Measurements from ENCODE around the gene PLXNA1. TPM values are rescaled to one million over a fixed set of nuclear protein-coding genes. Genes with fewer than 3 reads are reported as not detected.
A peak's percentile ranks its signal among the peaks of the same experiment; 100 is the strongest.

PLXNA1 gene
- polyA plus RNA-seq, 1 experiment, result 57.2 TPM

DNA sequence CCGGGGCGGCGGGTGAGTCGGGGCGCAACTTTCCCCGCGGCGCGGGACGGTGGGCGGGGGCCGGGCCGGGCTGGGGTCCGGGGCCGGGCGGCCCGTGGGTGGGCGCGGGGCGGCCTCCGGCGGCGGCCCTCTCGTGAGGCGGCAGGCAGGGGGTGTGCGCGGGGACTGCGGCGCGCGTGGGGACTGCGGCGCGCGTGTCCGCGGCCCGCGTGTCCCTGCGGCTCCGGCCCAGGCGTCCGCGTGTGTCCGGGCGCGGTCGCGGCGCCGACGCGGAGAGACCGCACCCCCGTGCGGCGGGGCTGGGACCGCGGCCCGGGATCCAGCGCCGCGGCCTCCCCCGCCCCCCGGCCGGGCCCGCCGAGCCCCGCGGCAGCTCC, 349 bp downstream of the PLXNA1 start:
- ChIA-PET CTCF (interaction anchor here (0.8 to 7.2 kb wide), 10 partner anchors 15 to 304 kb away, joined by 3 to 81 read pairs (median 4); no protein-coding TSS in a partner anchor), POLR2A (interaction anchor here (0.5 kb wide), 1 partner anchor 209 kb away, joined by 3 read pairs; no protein-coding TSS in a partner anchor)
- H3K36me3 ChIP-seq (ENCODE audit: control insufficient read depth, insufficient read depth, low read length), result peaks cover 4% of the 10 kb centered on the region
- TF ChIP-seq, protein P1, sequence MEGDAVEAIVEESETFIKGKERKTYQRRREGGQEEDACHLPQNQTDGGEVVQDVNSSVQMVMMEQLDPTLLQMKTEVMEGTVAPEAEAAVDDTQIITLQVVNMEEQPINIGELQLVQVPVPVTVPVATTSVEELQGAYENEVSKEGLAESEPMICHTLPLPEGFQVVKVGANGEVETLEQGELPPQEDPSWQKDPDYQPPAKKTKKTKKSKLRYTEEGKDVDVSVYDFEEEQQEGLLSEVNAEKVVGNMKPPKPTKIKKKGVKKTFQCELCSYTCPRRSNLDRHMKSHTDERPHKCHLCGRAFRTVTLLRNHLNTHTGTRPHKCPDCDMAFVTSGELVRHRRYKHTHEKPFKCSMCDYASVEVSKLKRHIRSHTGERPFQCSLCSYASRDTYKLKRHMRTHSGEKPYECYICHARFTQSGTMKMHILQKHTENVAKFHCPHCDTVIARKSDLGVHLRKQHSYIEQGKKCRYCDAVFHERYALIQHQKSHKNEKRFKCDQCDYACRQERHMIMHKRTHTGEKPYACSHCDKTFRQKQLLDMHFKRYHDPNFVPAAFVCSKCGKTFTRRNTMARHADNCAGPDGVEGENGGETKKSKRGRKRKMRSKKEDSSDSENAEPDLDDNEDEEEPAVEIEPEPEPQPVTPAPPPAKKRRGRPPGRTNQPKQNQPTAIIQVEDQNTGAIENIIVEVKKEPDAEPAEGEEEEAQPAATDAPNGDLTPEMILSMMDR (IDR thresholded peaks at IDR 0.05; ENCODE audit: insufficient read depth, low read depth, low read length), result no peak
- no peaks in the 10 kb centered on the region for H3K27me3 ChIP-seq (ENCODE audit: control insufficient read depth, insufficient read depth, low read length)
- DNase-seq (ENCODE audit: low read depth), result no peak
- peak overlapping the region; percentile 83 for H3K4me3 ChIP-seq (ENCODE audit: low read depth, low read length)

DNA sequence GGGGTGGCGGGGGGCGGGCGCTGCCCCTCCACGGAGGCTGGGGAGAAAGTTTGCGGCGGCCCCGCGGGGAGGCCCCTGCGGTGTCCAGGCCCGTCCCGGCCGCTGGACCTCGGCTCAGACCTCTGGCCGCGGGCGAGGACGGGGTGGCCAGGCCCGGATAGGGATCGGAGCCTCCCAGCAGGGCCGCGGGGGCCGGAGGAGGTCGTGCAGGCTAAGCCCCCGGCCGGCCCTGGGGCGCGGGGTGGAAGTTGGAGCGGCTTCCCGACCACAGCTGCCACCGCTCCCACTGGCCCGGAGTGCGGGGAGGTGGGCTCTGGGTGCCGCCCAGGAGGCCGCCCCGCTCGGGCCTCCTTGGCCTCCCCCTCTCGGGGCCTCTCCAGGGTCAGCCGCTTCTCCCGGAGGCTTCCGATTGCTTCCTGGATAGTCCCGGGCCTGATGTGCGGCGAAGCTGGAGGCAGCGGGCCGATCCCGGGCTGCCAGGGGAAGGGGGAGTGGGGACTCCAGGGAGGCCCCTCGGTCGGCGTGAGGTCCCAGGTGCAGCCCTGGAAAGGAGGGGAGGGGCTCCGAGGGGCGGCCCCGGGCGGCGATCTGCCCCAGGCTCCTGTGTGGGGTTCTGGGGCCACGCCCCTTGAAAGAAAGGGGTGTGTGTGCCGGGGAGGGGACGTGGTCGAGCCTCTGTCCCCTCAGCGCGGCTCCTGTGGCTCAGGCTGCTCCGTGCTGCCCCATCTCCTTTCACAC, 907 bp downstream of the PLXNA1 start:
- Histone ChIP-seq H3K27me3 (ENCODE audit: control insufficient read depth, insufficient read depth, low read length) (no peaks in the 10 kb centered on the region), H3K36me3 (ENCODE audit: control insufficient read depth, insufficient read depth, low read length) (peaks cover 7% of the 10 kb centered on the region), H3K4me3 (ENCODE audit: low read depth, low read length) (peak overlapping the region; percentile 83)
- TF ChIP-seq, protein P1 (IDR thresholded peaks at IDR 0.05; ENCODE audit: insufficient read depth, low read depth, low read length), result no peak
- no peak for DNase-seq (ENCODE audit: low read depth)
- ChIA-PET POLR2A (interaction anchor here (0.5 kb wide), 1 partner anchor 210 kb away, joined by 3 read pairs; no protein-coding TSS in a partner anchor), CTCF (interaction anchor here (0.8 to 7.2 kb wide), 11 partner anchors 14 to 304 kb away, joined by 3 to 81 read pairs (median 3); no protein-coding TSS in a partner anchor)

DNA sequence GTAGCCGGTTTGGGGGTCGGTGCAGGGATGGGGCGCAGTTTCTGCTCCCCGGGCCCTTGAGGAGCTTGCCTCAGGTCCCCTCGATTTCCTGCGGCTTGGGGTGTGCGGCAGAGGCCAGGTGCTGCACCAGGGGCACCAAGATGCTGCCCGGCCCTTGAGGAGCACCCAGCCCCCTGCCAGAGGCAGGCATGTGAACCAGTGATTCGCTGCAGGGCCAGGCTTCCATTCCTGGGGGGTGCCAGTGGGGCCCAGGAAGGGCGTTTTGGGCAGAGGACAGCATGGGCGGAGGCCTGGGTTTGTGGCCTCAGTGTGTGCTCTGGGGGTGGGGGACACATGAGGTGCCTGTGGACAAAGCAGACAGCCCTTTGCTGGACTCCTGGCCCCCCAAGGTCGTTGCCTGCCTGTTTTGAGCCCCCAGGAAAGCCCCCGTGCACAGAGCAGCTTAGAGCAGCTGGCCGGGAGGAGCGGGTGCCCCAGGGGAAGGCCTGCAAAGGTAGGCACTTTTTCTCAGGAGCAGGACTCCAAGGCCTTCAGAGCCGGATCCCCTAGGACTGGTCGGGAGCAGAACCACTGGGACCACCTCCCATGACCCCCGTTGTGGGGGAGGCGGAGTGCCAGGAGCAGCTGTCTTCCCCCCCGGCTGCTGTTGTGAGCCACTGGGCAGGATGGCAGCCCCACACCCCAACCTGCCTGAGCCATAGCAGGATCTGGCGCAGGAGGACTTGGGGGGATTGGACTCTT, 1.6 kb downstream of the PLXNA1 start:
- Histone ChIP-seq H3K27me3 (ENCODE audit: control insufficient read depth, insufficient read depth, low read length) (no peaks in the 10 kb centered on the region), H3K36me3 (ENCODE audit: control insufficient read depth, insufficient read depth, low read length) (peaks cover 14% of the 10 kb centered on the region), H3K4me3 (ENCODE audit: low read depth, low read length) (peak overlapping the region; percentile 83)
- CTCF ChIA-PET, result interaction anchor here (0.8 to 7.2 kb wide), 14 partner anchors 10 to 470 kb away, joined by 3 to 81 read pairs (median 3); no protein-coding TSS in a partner anchor
- TF ChIP-seq, protein P1 (IDR thresholded peaks at IDR 0.05; ENCODE audit: insufficient read depth, low read depth, low read length), result no peak
- no peak for DNase-seq (ENCODE audit: low read depth)
- POLR2A ChIA-PET, result no interaction called here

DNA sequence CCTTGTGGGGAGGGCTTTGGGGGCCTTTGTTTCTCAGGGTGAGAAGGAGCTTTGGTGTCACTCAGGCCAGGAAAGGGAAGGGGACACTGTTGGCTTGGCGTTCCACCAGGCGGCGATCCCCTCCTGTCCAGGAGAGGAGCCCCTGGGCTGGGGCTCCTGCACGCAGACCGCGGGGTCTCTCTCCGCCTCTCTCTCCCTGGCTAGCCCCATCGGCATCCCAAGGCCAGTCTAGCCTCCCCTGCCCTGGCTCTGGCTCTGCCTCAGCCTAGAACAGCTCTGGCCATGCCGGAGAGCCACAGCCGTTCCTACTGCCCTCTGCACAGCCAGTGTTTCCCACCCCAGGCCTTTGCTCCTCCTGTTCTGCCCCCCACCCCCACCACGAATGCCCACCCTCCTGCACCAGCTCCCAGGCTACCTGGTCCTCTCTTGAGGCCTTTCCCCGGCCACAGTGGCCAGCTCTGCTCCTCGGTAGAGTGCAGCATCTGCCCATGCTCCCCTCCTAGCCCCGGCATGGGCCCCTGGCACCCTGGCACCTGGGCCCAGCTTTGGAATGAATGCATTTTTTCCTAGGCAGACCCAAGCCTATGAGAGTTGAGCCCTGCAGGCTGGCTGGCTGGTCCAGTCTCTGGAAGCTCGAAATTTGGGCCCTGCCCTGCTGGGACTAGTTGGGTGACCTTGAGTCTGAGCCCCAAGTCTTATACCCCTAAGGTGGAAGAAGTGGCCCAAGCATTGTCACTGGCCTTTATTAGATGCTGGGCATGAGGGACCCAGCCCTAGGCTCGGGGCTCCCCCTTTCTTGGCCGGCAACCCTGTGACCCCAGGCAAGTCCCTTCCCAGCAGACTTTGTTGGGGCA, 2.4 kb downstream of the PLXNA1 start:
- H3K4me3 ChIP-seq (ENCODE audit: low read depth, low read length), result no peak overlapping the region; the same call in 1 of the 2 replicates

More for the DNA sequence above, 2.4 kb downstream of the PLXNA1 start:
- TF ChIP-seq, protein P1 (IDR thresholded peaks at IDR 0.05; ENCODE audit: insufficient read depth, low read depth, low read length), result 0 out of 2 replicates have a peak, but pooled peaks have one; percentile 2
- ChIA-PET CTCF (interaction anchor here (0.8 to 7.2 kb wide), 8 partner anchors 10 to 563 kb away, joined by 3 to 81 read pairs (median 3); no protein-coding TSS in a partner anchor), POLR2A (no interaction called here)
- no peak for DNase-seq (ENCODE audit: low read depth)
- Histone ChIP-seq H3K36me3 (ENCODE audit: control insufficient read depth, insufficient read depth, low read length) (peaks cover 21% of the 10 kb centered on the region), H3K27me3 (ENCODE audit: control insufficient read depth, insufficient read depth, low read length) (no peaks in the 10 kb centered on the region)
